Activated naive CD4-positive, alpha-beta T cell treated with anti-CD3 and anti-CD28 coated beads for 36 hours (primary cell): ENCODE results near the gene PDZRN3. TPM values are rescaled to one million over a fixed set of nuclear protein-coding genes. Genes with fewer than 3 reads are reported as not detected.

Source experiments
- CTCF ChIA-PET: fragments of 350-600 bp; sonication (Branson Sonifier 250); formaldehyde crosslinking; loops from one replicate; lab custom pipeline; 2021; ENCODE audit warnings: antibody characterized with exemption; lab: Charles Lee
- DNase-seq: peaks from one replicate; pipeline ENCODE4 v3.0.0-alpha.2; 2020
- H3K27ac Mint-ChIP-seq: one replicate; pipeline ENCODE4 v1.8.0; 2021; ENCODE audit warnings: mild to moderate bottlenecking, mixed read lengths
- H3K27me3 Mint-ChIP-seq: one replicate; pipeline ENCODE4 v1.8.0; 2021; ENCODE audit warnings: low read depth, mixed read lengths
- H3K36me3 Mint-ChIP-seq: one replicate; pipeline ENCODE4 v1.8.0; 2021; ENCODE audit warnings: low read depth, mixed read lengths
- H3K4me1 Mint-ChIP-seq: one replicate; pipeline ENCODE4 v1.8.0; 2021; ENCODE audit warnings: low read depth, mixed read lengths
- H3K4me3 Mint-ChIP-seq: one replicate; pipeline ENCODE4 v1.8.0; 2021; ENCODE audit warnings: mild to moderate bottlenecking, moderate library complexity, mixed read lengths
- H3K9me3 Mint-ChIP-seq: one replicate; pipeline ENCODE4 v1.8.0; 2021; ENCODE audit warnings: mixed read lengths
- intact Hi-C: fragments of 100-400 bp; cut with micrococcal nuclease; formaldehyde crosslinking; loops from one replicate; pipeline ENCODE4 v1.15.1; 2023
- total RNA-seq, 2 experiments: library from RNA; stranded (reverse); gene quantifications; one replicate each; pipeline ENCODE4 v1.2.3, GENCODE V29; 2021

The PDZRN3 gene
- total RNA-seq, 2 experiments from 2014 or later: not detected

DNA sequence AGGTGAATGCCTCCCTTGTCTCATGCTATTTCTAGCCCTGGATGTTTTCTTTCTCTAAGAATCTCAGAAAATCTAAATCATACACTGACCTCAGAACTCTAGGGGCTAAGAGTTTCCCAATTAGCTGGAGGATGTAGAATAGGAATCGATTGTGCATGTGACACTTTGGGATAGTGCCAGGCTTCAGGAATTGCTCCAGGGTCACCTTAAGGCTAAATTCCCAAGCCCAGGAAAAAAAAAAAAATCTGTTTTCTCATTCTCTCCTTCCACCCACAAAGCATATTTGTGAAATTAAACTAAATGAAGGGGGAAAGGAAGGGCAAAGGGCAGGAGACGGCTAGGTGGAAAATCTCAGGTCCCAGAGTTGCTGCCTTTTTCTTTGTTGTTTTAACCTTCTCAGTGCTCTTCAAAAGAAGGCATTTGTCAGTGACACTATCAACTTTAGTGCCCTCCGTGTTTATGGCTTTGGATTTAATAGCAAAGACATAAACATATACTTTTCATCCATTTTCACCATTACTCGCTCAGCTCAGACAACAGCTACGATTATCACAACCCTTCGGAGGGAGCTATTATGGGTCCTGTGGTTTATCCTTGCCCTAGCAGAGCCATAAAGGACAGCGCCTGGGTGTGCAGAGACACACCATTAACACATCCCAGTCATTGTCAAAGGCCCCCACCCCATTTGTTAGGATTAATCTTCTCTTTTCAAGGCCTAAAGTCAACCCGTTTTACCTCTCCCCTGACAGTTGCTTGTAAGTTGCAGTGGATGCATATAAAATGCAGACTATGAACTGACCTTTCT is 271.7 kb downstream of the PDZRN3 start:
- no peak for DNase-seq
- no peak overlapping the region for H3K4me3 Mint-ChIP-seq
- H3K27me3 Mint-ChIP-seq: peaks cover 2% of the 10 kb centered on the region
- CTCF ChIA-PET: interaction anchor here (0.6 kb wide), 1 partner anchor 12 kb away, joined by 3 read pairs; no protein-coding TSS in a partner anchor
- peaks cover 2% of the 10 kb centered on the region for H3K9me3 Mint-ChIP-seq
- intact Hi-C loops: no loop called here
- no peaks in the 10 kb centered on the region for H3K4me1 Mint-ChIP-seq
- H3K27ac Mint-ChIP-seq: no peak overlapping the region
- H3K36me3 Mint-ChIP-seq: no peaks in the 10 kb centered on the region

DNA sequence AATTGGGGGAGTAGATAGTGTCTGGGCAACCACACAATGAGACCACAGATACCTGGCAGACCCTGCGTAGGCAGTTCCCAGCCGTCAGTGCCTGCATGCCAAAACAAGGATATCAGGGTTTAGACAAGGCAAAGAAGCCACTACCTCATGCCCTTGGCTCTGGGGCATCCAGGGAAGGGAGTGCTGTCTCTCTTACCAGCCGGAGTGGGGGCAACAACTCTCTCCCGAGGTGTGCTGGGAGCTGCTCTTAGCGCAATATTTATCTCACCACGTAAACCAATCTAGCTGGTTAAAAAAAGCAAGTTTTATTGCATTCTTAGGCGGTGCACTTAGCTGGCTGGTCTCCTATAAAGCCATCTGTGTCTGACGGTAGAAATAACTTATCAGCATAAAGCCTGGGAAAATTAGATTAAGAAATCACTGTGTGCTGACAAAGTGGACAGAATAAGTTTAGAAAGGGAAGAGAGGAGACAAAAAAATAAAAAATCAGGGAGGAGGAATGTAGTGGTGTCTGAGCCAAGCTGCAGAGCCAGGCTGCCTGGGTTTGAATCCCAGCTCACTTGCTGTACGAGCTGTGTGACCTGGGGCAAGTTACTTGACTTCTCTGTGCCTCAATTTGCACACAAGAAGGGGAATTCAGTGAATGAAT is 273.2 kb downstream of the PDZRN3 start:
- no peak for DNase-seq
- intact Hi-C loops: no loop called here
- H3K4me1 Mint-ChIP-seq: no peaks in the 10 kb centered on the region
- H3K27me3 Mint-ChIP-seq: peaks cover 2% of the 10 kb centered on the region
- peaks cover 2% of the 10 kb centered on the region for H3K9me3 Mint-ChIP-seq
- H3K4me3 Mint-ChIP-seq: no peak overlapping the region
- CTCF ChIA-PET: no interaction called here
- no peaks in the 10 kb centered on the region for H3K36me3 Mint-ChIP-seq
- no peak overlapping the region for H3K27ac Mint-ChIP-seq

DNA sequence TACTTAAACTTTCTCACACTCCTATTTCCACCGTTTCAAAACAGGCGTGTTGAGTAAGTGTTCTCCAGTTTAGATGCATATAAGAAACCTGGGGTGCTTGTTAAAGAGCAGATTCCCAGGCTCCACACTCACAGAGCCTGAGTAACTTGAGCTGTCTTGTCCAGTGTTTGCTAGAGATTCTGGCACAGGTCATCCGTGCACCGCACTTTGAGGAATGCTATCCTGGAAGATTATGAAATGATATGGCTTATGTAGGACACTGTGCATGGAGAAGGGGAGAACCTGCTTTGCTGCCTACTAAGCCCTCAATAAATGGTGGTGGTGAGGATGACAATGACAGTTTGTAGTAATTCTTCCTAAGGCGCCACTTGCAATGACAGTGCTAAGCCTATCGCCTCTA is 273.7 kb downstream of the PDZRN3 start:
- Mint-ChIP-seq H3K27me3 (peaks cover 2% of the 10 kb centered on the region), H3K36me3 (no peaks in the 10 kb centered on the region), H3K4me3 (no peak overlapping the region), H3K4me1 (no peaks in the 10 kb centered on the region), H3K27ac (no peak overlapping the region), H3K9me3 (peaks cover 2% of the 10 kb centered on the region)
- DNase-seq: no peak
- CTCF ChIA-PET: no interaction called here
- intact Hi-C loops: no loop called here

DNA sequence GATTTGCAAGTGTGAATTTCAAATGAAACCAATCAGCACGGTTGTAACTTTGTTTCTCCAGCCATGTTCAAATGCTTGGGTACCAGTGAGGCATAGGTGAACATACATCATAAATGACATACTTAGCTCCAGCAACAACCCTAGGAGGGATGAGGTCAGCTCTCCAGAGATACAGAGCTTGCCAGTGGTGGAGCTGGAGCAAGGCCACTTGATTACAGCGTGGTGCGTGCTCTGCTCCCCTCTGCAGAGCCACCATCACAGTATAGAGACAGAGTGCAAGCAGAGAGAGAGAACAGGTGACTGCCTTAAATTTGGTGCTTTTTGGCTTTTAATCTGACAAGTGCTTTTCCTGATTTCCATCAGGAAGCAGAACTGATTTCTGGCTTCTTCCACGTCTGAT is 275.1 kb downstream of the PDZRN3 start:
- Mint-ChIP-seq H3K9me3 (peaks cover 2% of the 10 kb centered on the region), H3K4me3 (no peak overlapping the region), H3K27ac (no peak overlapping the region), H3K27me3 (peaks cover 5% of the 10 kb centered on the region), H3K4me1 (no peaks in the 10 kb centered on the region), H3K36me3 (no peaks in the 10 kb centered on the region)
- DNase-seq: no peak
- intact Hi-C loops: no loop called here
- CTCF ChIA-PET: no interaction called here

DNA sequence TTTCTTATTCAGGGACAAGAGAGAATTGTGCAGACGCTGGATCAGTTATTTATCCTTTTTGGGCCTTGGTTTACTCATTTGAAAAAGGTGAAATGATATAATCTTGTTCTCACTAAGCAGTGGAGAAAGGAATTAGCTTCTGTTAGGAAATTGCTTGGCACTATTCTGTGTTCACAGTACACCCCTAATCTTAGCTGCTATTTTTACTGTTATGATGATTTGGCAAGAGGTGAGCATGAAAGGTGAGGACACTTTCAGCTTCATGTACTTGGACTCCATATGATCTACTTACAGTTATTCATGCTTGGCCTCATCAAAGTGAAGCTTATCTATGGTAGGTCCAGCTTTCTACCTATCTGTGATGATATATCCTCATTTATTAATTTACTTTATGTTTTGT is 282.7 kb downstream of the PDZRN3 start:
- Mint-ChIP-seq H3K27me3 (peaks cover 3% of the 10 kb centered on the region), H3K4me1 (no peaks in the 10 kb centered on the region), H3K27ac (no peak overlapping the region), H3K4me3 (no peak overlapping the region), H3K36me3 (peaks cover 2% of the 10 kb centered on the region), H3K9me3 (no peaks in the 10 kb centered on the region)
- CTCF ChIA-PET: no interaction called here
- no peak for DNase-seq
- intact Hi-C loops: no loop called here

DNA sequence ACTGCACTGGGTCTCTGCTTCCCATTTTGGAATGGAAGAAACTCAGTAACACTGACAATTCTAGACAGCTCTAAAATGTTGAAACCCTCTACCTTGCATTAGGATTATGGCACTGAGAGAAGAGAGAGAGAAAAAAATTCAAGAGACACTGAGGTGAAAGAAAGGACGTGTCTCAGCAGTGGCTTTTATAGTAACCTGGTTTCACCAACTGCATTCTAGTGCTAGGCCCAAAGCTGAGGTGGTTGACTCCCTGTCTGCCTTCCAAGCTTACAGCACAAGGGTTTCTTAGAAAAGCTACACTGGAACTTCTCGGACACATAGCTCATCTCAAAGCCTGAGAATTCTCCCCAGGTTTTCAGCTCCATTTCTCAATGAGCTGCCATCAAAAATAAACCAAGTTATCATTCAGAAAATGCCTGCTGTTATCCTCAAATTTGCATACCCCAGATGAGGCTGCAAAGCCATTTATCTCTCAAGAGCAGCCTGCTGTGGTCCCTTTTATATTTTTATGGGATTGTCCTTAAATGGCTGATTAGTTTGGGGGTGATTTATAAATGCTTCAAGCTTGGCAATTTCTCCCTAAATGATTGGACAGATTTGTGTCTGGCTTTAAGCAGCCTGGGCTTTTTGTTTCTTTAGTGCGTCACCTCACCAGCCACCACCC is 283.3 kb downstream of the PDZRN3 start:
- Mint-ChIP-seq H3K36me3 (peaks cover 2% of the 10 kb centered on the region), H3K27ac (no peak overlapping the region), H3K27me3 (peaks cover 3% of the 10 kb centered on the region), H3K9me3 (no peaks in the 10 kb centered on the region), H3K4me3 (no peak overlapping the region), H3K4me1 (no peaks in the 10 kb centered on the region)
- CTCF ChIA-PET: no interaction called here
- intact Hi-C loops: no loop called here
- DNase-seq: no peak

DNA sequence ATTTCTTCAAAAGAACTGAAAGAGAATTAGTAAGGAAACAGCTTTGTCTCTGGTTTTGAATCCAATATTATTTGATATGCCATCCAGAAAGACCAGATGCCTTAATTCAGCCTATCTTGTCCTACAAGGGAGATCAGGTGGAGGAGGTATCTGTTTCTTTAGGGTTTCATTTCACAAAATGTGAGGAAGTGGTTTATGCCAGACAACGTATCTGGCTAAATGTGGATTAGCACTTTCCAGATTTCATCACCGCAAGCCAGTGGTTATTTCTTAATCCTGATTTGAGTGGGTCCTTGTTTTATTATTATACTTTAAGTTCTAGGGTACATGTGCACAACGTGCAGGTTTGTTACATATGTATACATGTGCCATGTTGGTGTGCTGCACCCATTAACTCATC is 292.2 kb downstream of the PDZRN3 start:
- no peaks in the 10 kb centered on the region for H3K36me3 Mint-ChIP-seq
- H3K4me3 Mint-ChIP-seq: no peak overlapping the region
- H3K9me3 Mint-ChIP-seq: no peaks in the 10 kb centered on the region
- H3K4me1 Mint-ChIP-seq: no peaks in the 10 kb centered on the region
- no peak overlapping the region for H3K27ac Mint-ChIP-seq
- no peaks in the 10 kb centered on the region for H3K27me3 Mint-ChIP-seq
- CTCF ChIA-PET: no interaction called here
- DNase-seq: no peak
- intact Hi-C loops: no loop called here
